GM12878 (cell line): ENCODE results near the gene FOXO3. TPM values are rescaled to one million over a fixed set of nuclear protein-coding genes. Genes with fewer than 3 reads are reported as not detected.

Experiments
- ATAC-seq: fragments of 200-7000 bp; cut with Tn5 transposase; 3 replicates; pipeline ENCODE4 v1.9.1; 2020; ENCODE audit warnings: mild to moderate bottlenecking, moderate library complexity
- BruUV-seq: library from RNA; stranded (reverse); fragments of 400-500 nt; replicated peaks from 2 replicates; lab custom pipeline; 2021; lab: Mats Ljungman, UMichigan
- CTCF ChIA-PET: fragments of 300-600 bp; sonication (Branson Sonifier 250); formaldehyde crosslinking; extraction: SDS; loops from one replicate; lab custom pipeline; 2021; ENCODE audit warnings: inconsistent platforms; lab: Yijun Ruan, JAX
- POLR2A ChIA-PET: fragments of 350-600 bp; formaldehyde crosslinking; extraction: SDS; loops from one replicate; lab custom pipeline; 2021; ENCODE audit warnings: inconsistent platforms; lab: Charles Lee
- RAD21 ChIA-PET: fragments of 300-600 bp; sonication (Branson Sonifier 250); formaldehyde crosslinking; loops from one replicate; lab custom pipeline; 2023; ENCODE audit warnings: antibody characterized with exemption; ENCODE audit not compliant: unreplicated experiment; lab: Charles Lee
- SMC1A ChIA-PET: fragments of 300-600 bp; sonication (Branson Sonifier 250); formaldehyde crosslinking; loops from one replicate; lab custom pipeline; 2023; ENCODE audit not compliant: unreplicated experiment, uncharacterized antibody; lab: Charles Lee
- DNase-seq: peaks from one replicate; pipeline ENCODE4 v3.0.0-alpha.2; 2011; ENCODE audit warnings: low read depth, low spot score
- FAIRE-seq: peaks from 3 replicates; lab custom pipeline; 2011; peaks lifted over from hg19 to GRCh38; lab: Jason Lieb, UNC
- H2AFZ ChIP-seq: 2 replicates; pipeline ENCODE4 v1.6.0; 2011; ENCODE audit warnings: low read depth, low read length, control low read depth; ENCODE audit not compliant: control insufficient read depth
- H3K27ac ChIP-seq: 2 replicates; pipeline ENCODE4 v1.5.1; 2011; ENCODE audit warnings: control low read depth; ENCODE audit not compliant: control insufficient read depth, insufficient read depth
- H3K27me3 ChIP-seq, 2 experiments: replicated peaks in 1 of 2; 2 replicates each; pipeline versions ENCODE4 v1.6.0 to v1.6.1; 2011; ENCODE audit warnings: low read length in 1 of 2; ENCODE audit not compliant: control insufficient read depth in 2 of 2, insufficient read depth in 2 of 2
- H3K36me3 ChIP-seq, 2 experiments: 2 replicates each; pipeline ENCODE4 v1.5.1; 2011; ENCODE audit warnings: low read length in 1 of 2; ENCODE audit not compliant: control insufficient read depth in 2 of 2, insufficient read depth in 2 of 2
- H3K4me1 ChIP-seq: 2 replicates; pipeline ENCODE4 v1.6.1; 2011; ENCODE audit warnings: mild to moderate bottlenecking, low read length, moderate library complexity, mixed read lengths; ENCODE audit not compliant: control insufficient read depth, insufficient read depth
- H3K4me2 ChIP-seq: 2 replicates; pipeline ENCODE4 v1.6.0; 2011; ENCODE audit warnings: control low read depth; ENCODE audit not compliant: control insufficient read depth, insufficient read depth
- H3K4me3 ChIP-seq: fragments of 200-600 bp; sonication (generic); 2 replicates; pipeline ENCODE4 v1.5.1; 2016
- H3K79me2 ChIP-seq: 2 replicates; pipeline ENCODE4 v1.6.0; 2011; ENCODE audit warnings: low read length; ENCODE audit not compliant: control insufficient read depth, insufficient read depth
- H3K9ac ChIP-seq: 2 replicates; pipeline ENCODE4 v1.8.0; 2011; ENCODE audit warnings: low read length, control low read depth, mixed read lengths; ENCODE audit not compliant: control insufficient read depth, insufficient read depth
- H3K9me3 ChIP-seq: replicated peaks from 3 replicates; pipeline ENCODE4 v1.5.1; 2011; ENCODE audit warnings: mild to moderate bottlenecking, low read length; ENCODE audit not compliant: control insufficient read depth, insufficient read depth
- H4K20me1 ChIP-seq: 2 replicates; pipeline ENCODE4 v1.6.0; 2011; ENCODE audit not compliant: control insufficient read depth, insufficient read depth
- ATF7 ChIP-seq: fragments of 450-650 bp; IDR thresholded peaks from 2 replicates; pipeline ENCODE4 v1.6.1; 2016; ENCODE audit warnings: low read depth, mild to moderate bottlenecking
- BACH1 ChIP-seq: fragments of 450-650 bp; IDR thresholded peaks from 2 replicates; pipeline ENCODE4 v1.6.1; 2017; ENCODE audit warnings: mild to moderate bottlenecking, borderline replicate concordance
- CBX5 ChIP-seq: sonication (generic); IDR thresholded peaks from 2 replicates; pipeline ENCODE4 v1.6.1; 2016; ENCODE audit warnings: low read depth, moderate library complexity, mild to moderate bottlenecking, inconsistent platforms
- CREB1 ChIP-seq: IDR thresholded peaks from 2 replicates; pipeline ENCODE4 v1.6.1; 2012; ENCODE audit warnings: low read depth, mild to moderate bottlenecking, inconsistent platforms
- FOXM1 ChIP-seq: IDR thresholded peaks from 2 replicates; pipeline ENCODE4 v1.6.1; 2012; ENCODE audit warnings: low read depth, mild to moderate bottlenecking, inconsistent platforms, low read length, moderate library complexity
- LARP7 ChIP-seq: fragments of 450-650 bp; IDR thresholded peaks from 2 replicates; pipeline ENCODE4 v1.6.1; 2017; ENCODE audit warnings: mild to moderate bottlenecking
- NFYA ChIP-seq: IDR thresholded peaks from 2 replicates; pipeline ENCODE4 v1.6.1; 2011; ENCODE audit warnings: low read depth, mild to moderate bottlenecking, low read length, improper control_type of control experiment, borderline replicate concordance
- RELB ChIP-seq: fragments of 450-650 bp; IDR thresholded peaks from 2 replicates; pipeline ENCODE4 v1.6.1; 2017; ENCODE audit warnings: low read depth, mild to moderate bottlenecking, moderate library complexity
- SUZ12 ChIP-seq: fragments of 200-600 bp; sonication (generic); IDR thresholded peaks from one replicate; pipeline ENCODE4 v1.6.1; 2018; ENCODE audit warnings: antibody characterized with exemption, mild to moderate bottlenecking; ENCODE audit not compliant: unreplicated experiment
- WGBS: methylation state at CpG from one replicate; pipeline ENCODE4 v1.1.6; 2016; ENCODE audit warnings: low lambda C conversion rate; ENCODE audit not compliant: insufficient replicate concordance, insufficient coverage; ENCODE audit errors: missing lambda C conversion rate; 5-methylcytosine and 5-hydroxymethylcytosine counted together
- in situ Hi-C: fragments of 300-500 bp; cut with MboI; formaldehyde crosslinking; loops from 9 replicates; pipeline ENCODE4 v1.14.3; 2018; ENCODE audit warnings: mixed read lengths
- intact Hi-C: fragments of 100-400 bp; cut with micrococcal nuclease; formaldehyde crosslinking; loops from one replicate; pipeline ENCODE4 v1.14.2; 2022; ENCODE audit not compliant: unreplicated experiment
- polyA plus RNA-seq, 11 experiments: library from polyadenylated mRNA; depleted of rRNA in 4 of 11; unstranded in 6 of 11; stranded (reverse) in 5 of 11; fragments of >200 nt; fragmentation: Nextera tagmentation in 4 of 11; fragmentation: Illumina TruSeq in 1 of 11; extraction: Ambion mirVana in 4 of 11; extraction: Trizol in 1 of 11; gene quantifications; 1 replicate in 1 of 11; 2 replicates in 10 of 11; pipeline versions ENCODE4 v1.2.1 to v1.2.3, GENCODE V29; 2011 to 2016; ENCODE audit warnings: inconsistent platforms in 2 of 11, missing spikeins in 2 of 11, low read depth in 1 of 11
- total RNA-seq, 4 experiments: library from RNA; depleted of rRNA in 3 of 4; stranded (reverse); fragments of >200 nt in 3 of 4; fragmentation: Illumina TruSeq in 1 of 4; extraction: Trizol in 1 of 4; gene quantifications; 2 replicates each; pipeline versions ENCODE4 v1.2.1 to v1.2.3, GENCODE V29; 2013 to 2021
- TF ChIP-seq, protein P1 (sequence below): fragments of 450-650 bp; IDR thresholded peaks from 2 replicates; pipeline ENCODE4 v1.6.1; 2014; ENCODE audit warnings: mild to moderate bottlenecking
- TF ChIP-seq, protein P2 (sequence below): fragments of 450-650 bp; IDR thresholded peaks from 2 replicates; pipeline ENCODE4 v1.6.1; 2018; ENCODE audit warnings: mild to moderate bottlenecking, low read depth, moderate library complexity; ENCODE audit not compliant: partially characterized antibody

The FOXO3 gene
- total and polyA plus RNA-seq, 10 of the 15 experiments (the other 5 are each of a cell fraction or from before 2014, with no cell fraction given): 0.82 to 4.5 (median 1.7) TPM

- H3K27ac ChIP-seq: no peak overlapping the region
- H3K79me2 ChIP-seq: no peaks in the 10 kb centered on the region
- H4K20me1 ChIP-seq: no peaks in the 10 kb centered on the region
- ATAC-seq (no peak), DNase-seq (no peak), FAIRE-seq (no peak)
- TF ChIP-seq CBX5 (no peak), NFYA (no peak), BACH1 (no peak), LARP7 (no peak), SUZ12 (no peak), ATF7 (no peak)
- TF ChIP-seq, protein P1, sequence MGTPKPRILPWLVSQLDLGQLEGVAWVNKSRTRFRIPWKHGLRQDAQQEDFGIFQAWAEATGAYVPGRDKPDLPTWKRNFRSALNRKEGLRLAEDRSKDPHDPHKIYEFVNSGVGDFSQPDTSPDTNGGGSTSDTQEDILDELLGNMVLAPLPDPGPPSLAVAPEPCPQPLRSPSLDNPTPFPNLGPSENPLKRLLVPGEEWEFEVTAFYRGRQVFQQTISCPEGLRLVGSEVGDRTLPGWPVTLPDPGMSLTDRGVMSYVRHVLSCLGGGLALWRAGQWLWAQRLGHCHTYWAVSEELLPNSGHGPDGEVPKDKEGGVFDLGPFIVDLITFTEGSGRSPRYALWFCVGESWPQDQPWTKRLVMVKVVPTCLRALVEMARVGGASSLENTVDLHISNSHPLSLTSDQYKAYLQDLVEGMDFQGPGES: no peak
- RAD21 ChIA-PET: no interaction called here
- H3K9me3 ChIP-seq: no peaks in the 10 kb centered on the region
- H3K9ac ChIP-seq: no peak overlapping the region
- H3K4me2 ChIP-seq: no peak overlapping the region
- POLR2A ChIA-PET: no interaction called here
- H3K27me3 ChIP-seq: no peaks in the 10 kb centered on the region
- SMC1A ChIA-PET: interaction anchor here (0.6 to 1.6 kb wide), 3 partner anchors 16 to 145 kb away, joined by 3 to 4 read pairs (median 3); no protein-coding TSS in a partner anchor
- no peak overlapping the region for H3K4me3 ChIP-seq
- H2AFZ ChIP-seq: no peak overlapping the region
- H3K36me3 ChIP-seq: no peaks in the 10 kb centered on the region; a peak in 1 of 4 replicates
- WGBS: 76% methylated on average over 6 of the region's 6 CpGs
- intact Hi-C loops (no loop called here), in situ Hi-C loops (no loop called here)
- peaks cover 6% of the 10 kb centered on the region for H3K4me1 ChIP-seq
- CTCF ChIA-PET: no interaction called here
- BruUV-seq: no TSS peak
Observed at GRCh38 chr6:108686896-108687295, 126.2 kb downstream of the FOXO3 start.

- H3K36me3 ChIP-seq: no peaks in the 10 kb centered on the region; a peak in 1 of 4 replicates
- no peak for FAIRE-seq
- no peaks in the 10 kb centered on the region for H3K9me3 ChIP-seq
- BruUV-seq: no TSS peak
- ChIA-PET RAD21 (no interaction called here), SMC1A (interaction anchor here (1.6 kb wide), 1 partner anchor 15 kb away, joined by 3 read pairs; no protein-coding TSS in a partner anchor), CTCF (no interaction called here), POLR2A (no interaction called here)
- no peak overlapping the region for H3K4me3 ChIP-seq
- H3K4me1 ChIP-seq: peaks cover 6% of the 10 kb centered on the region
- no peak for DNase-seq
- no peak overlapping the region for H3K4me2 ChIP-seq
- no peaks in the 10 kb centered on the region for H3K79me2 ChIP-seq
- H4K20me1 ChIP-seq: no peaks in the 10 kb centered on the region
- intact Hi-C loops: no loop called here
- no peak overlapping the region for H3K9ac ChIP-seq
- in situ Hi-C loops: no loop called here
- no peak for ATAC-seq
- no peak overlapping the region for H2AFZ ChIP-seq
- H3K27me3 ChIP-seq: no peaks in the 10 kb centered on the region
- WGBS: 89% methylated on average over 1 of the region's 1 CpG
- H3K27ac ChIP-seq: no peak overlapping the region
- no peak for TF ChIP-seq CREB1
- TF ChIP-seq, protein P2, sequence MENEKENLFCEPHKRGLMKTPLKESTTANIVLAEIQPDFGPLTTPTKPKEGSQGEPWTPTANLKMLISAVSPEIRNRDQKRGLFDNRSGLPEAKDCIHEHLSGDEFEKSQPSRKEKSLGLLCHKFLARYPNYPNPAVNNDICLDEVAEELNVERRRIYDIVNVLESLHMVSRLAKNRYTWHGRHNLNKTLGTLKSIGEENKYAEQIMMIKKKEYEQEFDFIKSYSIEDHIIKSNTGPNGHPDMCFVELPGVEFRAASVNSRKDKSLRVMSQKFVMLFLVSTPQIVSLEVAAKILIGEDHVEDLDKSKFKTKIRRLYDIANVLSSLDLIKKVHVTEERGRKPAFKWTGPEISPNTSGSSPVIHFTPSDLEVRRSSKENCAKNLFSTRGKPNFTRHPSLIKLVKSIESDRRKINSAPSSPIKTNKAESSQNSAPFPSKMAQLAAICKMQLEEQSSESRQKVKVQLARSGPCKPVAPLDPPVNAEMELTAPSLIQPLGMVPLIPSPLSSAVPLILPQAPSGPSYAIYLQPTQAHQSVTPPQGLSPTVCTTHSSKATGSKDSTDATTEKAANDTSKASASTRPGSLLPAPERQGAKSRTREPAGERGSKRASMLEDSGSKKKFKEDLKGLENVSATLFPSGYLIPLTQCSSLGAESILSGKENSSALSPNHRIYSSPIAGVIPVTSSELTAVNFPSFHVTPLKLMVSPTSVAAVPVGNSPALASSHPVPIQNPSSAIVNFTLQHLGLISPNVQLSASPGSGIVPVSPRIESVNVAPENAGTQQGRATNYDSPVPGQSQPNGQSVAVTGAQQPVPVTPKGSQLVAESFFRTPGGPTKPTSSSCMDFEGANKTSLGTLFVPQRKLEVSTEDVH: no peak
- TF ChIP-seq FOXM1: no peak
- no peak for TF ChIP-seq RELB
Observed at GRCh38 chr6:108687921-108688320, 127.2 kb downstream of the FOXO3 start.
